Activated CD4-positive, alpha-beta T cell treated with anti-CD3 and anti-CD28 coated beads for 24 hours (primary cell): ENCODE results near the gene XRCC1.
A peak's percentile ranks its signal among the peaks of the same experiment; 100 is the strongest.
"Not testable (repeated sequence)": the region's sequence is repeated elsewhere in the genome, so short reads cannot be mapped to it uniquely, and the experiment has no call there.

Source experiments
- DNase-seq, 2 donors: peaks; one replicate each; pipeline ENCODE4 v3.0.0-alpha.2; 2020; ENCODE audit warnings: low read depth in 2 of 2

XRCC1 gene

DNA sequence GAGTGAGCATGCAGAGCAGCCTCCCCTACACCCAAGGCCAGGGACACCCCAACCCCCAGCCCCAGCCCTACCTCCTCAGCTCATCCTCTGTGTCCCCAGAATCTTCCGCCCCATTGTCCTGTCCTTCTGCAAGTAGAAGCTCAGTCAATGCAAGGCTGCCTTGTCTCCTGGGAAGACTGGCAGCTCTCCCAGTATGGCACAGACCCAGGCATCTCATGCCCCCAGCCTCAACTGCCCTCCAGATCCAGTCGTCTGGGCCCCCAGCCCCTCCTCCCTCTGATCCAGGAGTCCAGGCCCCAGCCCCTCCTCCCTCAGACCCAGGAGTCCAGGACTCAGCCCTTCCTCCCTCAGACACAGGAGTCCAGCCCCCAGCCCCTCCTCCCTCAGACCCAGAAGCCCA, 29.3 kb downstream of the XRCC1 start:
- DNase-seq, result no peak

GRCh38 chr19:43545276-43545675, 30.1 kb downstream of the XRCC1 start:
- no peak for DNase-seq

DNA sequence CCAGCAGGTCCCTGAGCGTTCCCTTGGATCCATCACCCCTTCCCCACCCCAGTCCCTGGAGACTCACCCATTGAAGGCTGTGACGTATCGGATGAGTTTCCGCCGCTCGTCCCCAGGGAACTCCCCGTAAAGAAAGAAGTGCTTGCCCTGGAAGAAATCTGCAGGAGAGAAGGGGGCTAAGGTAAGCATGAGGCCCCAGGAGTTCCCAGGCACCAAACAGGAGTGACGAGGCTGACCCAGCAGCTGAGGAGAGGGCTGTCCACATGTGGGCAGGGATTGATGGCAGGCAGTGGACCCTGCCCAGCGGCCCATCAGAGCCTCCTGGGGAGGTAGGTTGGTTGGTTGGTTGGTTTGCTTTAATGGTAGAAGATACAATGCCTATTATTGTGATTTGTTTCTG, 31.2 kb downstream of the XRCC1 start:
- DNase-seq, result no peak

- no peak for DNase-seq
These were observed 33.2 kb downstream of the XRCC1 start for GRCh38 chr19:43541920-43542650.

DNA sequence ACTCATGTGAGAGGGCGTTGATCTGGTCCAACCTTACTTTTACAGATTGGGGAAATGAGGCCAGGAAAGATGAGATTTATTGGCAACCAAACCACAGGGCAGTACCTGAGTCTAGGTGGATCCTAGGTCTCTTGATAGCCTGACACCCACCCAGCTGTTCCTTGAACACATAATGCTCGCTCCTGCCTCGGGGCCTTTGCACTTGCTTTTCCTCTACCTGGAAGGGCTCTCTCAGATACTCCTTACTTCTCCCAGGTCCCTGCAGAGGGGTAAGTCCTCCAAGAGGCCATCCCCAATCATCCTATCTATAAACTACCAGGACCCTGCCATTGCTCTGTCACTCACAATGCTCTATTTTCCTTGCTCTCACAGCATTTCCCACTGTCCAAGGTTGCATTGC, 34.9 kb downstream of the XRCC1 start:
- DNase-seq, result no peak

- DNase-seq, result no peak
These were observed 36.4 kb downstream of the XRCC1 start for GRCh38 chr19:43538922-43539321.

DNA sequence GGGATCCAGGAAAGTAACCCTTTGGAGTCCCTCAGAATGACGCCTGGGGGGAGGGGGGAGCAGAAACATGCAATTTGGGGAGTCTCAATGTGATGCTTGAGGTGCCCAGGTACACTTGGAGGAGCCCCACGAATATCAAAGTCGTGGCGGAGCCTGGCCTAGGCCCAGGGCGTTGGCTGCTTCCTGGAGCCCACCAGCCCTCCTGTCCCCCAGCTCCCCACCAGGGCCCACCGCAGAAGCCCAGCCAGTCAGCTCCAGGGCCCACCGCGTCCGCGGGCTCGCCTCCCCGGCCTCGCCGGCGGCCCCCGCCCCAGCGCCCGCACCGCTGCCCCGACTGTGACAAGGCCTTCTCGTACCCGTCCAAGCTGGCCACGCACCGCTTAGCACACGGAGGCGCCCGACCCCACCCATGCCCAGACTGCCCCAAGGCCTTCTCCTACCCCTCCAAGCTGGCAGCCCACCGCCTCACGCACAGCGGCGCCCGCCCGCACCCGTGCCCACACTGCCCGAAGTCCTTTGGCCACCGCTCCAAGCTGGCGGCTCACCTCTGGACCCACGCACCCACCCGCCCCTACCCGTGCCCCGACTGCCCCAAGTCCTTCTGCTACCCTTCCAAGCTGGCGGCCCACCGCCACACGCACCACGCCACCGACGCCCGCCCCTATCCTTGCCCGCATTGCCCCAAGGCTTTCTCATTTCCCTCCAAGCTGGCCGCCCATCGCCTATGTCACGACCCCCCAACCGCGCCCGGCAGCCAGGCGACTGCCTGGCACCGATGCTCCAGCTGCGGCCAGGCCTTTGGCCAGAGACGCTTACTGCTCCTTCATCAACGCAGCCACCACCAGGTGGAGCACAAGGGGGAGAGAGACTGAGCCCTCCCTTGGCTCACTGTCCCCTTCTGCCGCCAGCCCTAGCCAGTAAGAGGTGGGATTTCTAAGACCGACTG, 40.2 kb downstream of the XRCC1 start:
- no peak for DNase-seq

- no peak for DNase-seq
These were observed 41.0 kb downstream of the XRCC1 start for GRCh38 chr19:43534305-43534815.

DNA sequence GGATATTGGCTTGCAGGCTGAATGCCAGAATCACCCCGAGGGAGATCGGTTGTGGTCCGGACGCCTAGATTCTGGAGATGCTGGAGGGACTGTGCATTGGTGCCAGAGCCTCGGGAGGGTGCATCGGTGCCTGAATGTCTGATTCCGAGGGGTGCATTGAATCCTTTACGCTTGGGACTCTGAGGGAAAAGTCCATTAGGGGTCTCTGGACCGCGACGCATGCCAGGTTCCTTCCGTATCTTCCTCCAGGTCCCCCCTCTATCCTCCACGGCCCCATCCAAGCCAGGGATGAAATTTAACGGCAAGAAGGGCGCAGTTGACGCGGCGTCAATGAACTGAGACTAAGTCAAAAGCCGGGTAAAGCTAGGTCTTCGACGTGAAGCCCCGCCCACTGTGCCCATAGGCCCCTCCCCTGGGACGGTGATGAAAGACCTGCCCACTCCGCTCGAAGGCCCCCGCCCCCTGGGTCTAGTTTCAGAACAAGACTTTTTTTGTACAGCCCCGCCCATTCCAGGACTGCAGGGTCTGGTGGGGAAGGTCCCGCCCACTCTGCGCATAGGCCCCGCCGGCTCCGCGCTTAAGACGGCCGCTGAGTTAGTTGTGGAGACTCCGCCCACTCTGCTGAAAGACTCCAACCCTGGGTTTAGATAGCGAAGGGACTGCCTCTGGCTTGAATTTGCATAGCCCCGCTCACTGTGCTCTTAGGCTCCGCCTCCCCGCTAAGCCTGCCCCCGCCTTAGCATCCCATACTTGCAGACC, 41.6 kb downstream of the XRCC1 start:
- DNase-seq, result peak; percentile 88 to 89

DNA sequence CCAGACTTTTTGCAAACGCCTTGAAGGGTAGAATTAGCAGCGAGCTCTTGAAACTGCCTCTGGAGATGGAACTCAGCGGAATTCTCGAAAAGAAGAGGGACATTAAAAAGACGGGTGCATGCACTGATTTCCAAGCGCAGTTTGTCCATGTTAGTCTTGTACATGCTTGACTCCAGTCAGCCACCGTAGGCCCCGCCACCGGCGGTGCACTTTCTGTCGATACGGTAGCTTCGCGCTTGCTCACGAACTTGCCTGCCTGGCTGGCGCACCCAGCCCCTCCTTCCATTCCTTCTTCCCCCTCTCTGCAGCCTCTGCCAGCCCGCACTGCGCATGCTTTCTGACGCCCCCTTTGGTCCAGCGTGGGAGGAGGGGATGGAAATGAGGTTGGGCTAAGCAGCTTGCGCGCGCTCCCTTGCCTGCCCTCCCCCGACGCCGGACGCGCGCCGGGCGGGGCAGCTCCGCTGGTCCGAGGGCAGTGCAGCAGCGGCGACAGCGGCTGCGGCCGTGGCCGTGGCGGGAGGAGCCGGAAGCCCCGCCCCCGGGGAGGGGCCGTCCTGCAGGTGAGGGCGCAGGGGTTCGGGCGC, 42.3 kb downstream of the XRCC1 start, which contains the start of gene ZNF575:
Gene ZNF575 (plus strand): TSS at position 227 of the 584 bp plus-strand sequence. CDS start 1,235 bp downstream, outside the sequence.
- DNase-seq, result peak; percentile 75 to 81

GRCh38 chr19:43532571-43532961, 42.8 kb downstream of the XRCC1 start:
- DNase-seq, result peak in 1 of 2 donors; percentile 26

DNA sequence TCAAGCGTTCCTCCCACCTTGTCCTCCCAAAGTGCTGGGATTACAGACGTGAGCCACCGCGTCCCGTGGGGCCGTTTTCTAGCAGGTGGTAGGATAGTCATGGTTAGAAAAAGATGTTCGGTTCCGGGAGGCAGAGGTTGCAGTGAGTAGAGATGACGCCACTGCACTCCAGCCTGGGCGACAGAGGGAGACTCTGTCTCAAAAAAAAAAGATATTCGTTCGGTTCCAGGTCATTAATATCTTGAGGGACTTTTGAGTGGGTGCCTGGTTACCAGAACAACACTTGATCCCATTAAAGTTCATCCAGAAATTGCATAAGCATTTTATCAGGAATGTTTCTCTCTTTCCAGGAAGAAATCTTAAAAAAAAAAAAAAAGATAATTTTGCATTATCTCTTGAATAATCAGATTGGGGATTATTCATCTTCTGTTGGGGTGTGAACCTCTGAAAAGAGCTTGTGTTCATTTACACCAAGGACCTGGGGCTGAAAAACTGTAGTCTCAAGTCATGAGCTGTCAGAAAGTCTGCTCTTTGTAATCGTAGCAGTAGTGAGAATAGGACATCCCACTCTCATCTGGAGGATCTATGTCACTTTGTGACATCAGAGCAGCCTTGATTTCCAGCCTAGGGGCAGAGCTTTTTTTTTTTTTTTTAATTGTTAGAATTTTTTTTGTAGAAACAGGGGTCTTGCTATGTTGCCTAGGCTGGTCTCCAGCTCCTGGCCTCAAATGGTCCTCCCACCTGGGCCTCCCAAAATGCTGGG, 47.3 kb downstream of the XRCC1 start:
- DNase-seq, result no peak

- peak; percentile 54 to 74 for DNase-seq
These were observed 48.2 kb downstream of the XRCC1 start, which contains the start of gene ETHE1 for GRCh38 chr19:43526884-43527859. TSS of gene ETHE1 (minus strand) at chr19:43527201. CDS start at chr19:43527177, 24 bp downstream.

DNA sequence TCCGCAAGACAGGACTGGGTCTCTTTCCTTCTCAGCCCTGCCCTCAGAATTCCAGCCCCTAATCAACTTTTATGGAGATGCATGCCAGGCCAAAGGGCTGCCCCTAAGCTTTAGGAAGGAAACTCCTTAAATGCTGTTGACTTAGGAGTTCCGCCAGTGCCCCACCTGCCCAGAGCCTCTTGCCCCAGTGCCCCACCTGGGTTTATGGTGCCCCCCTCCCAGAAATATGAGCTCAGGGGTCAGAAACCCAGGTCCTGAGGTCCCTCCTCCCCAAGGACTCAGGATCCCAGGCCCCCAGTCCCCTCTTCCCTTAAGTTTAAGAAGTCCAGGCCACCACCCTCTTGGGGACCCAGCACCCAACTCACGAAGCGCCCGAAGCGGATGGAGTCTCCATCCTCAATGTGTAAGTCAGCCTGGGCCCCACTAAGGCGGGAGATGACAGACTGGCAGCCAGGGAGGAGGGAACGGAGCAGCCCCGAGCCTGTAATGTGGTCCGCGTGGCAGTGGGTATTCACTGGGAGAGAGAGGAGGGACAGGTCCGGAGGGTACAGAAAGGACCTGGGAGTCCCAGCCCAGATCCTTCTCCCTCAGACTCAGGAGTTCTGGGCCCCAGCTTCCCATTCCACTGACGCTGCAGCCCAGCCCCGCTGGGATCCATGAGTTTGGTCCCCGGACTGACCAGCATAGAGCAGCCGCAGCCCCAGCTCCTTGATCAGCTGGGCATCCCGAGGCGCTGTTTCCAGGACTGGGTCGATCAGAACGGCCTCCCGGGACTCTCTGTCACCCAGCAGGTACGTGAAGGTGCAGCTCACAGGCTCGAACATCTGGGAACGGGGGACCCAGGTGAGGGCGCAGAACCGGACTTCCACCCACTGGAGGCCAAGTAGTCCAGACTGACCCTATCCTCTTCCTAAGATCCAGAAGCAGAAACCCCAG, 49.2 kb downstream of the XRCC1 start:
- no peak for DNase-seq

GRCh38 chr19:43524922-43525835, 50.1 kb downstream of the XRCC1 start:
- DNase-seq, result no peak

- not testable (repeated sequence) for DNase-seq
These were observed 51.6 kb downstream of the XRCC1 start for GRCh38 chr19:43523696-43524095.

DNA sequence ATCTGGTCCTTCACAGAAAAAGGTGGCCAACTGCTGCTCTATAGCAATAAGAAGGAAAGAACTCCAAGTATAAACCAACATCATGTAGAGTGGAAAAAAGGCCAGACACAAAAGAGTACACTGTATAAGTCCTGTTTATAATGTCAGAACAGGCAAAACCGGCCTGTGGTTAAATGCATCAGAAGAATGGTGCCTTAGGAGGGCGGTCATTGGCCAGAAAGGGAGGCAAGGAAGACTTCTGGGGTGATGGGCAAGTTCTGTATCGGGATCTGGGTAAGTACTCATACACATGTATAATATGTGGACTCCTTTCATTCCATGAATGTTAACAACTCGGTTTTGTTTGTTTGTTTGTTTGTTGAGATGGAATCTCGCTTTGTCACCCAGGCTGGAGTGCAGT, 52.4 kb downstream of the XRCC1 start:
- DNase-seq, result no peak
